Body of pancreas (tissue), 4 donors: Measurements from ENCODE around the gene ARAP2.

Experiments
- CTCF ChIP-seq, 7 experiments: fragments of 450-650 bp in 4 of 7; fragments of 200-600 bp in 3 of 7; sonication (generic) in 3 of 7; IDR thresholded peaks; one replicate each; pipeline ENCODE4 v1.5.1; 2016 to 2019; ENCODE audit warnings: antibody characterized with exemption in 7 of 7
- POLR2A ChIP-seq, 3 donors: fragments of 450-650 bp; IDR thresholded peaks; one replicate each; pipeline ENCODE4 v1.6.1; 2016; ENCODE audit warnings: antibody characterized with exemption in 3 of 3, mild to moderate bottlenecking in 2 of 3

- TF ChIP-seq CTCF (IDR thresholded peaks at IDR 0.05), result no peak
- TF ChIP-seq POLR2A (IDR thresholded peaks at IDR 0.05), result no peak
Measured at GRCh38 chr4:36064117-36064516, 180.2 kb downstream of the ARAP2 start.
